HG03520 (cell line): ENCODE data around the gene DCUN1D1.

ENCODE experiments used
- ATAC-seq: cut with Tn5 transposase; IDR thresholded peaks from one replicate; pipeline ENCODE4 v1.9.1; 2021; ENCODE audit warnings: mild to moderate bottlenecking, moderate library complexity; ENCODE audit not compliant: unreplicated experiment

The DCUN1D1 gene

GRCh38 chr3:182937293-182938051, 42.9 kb downstream of the DCUN1D1 start:
- ATAC-seq, result peak; percentile 77

DNA sequence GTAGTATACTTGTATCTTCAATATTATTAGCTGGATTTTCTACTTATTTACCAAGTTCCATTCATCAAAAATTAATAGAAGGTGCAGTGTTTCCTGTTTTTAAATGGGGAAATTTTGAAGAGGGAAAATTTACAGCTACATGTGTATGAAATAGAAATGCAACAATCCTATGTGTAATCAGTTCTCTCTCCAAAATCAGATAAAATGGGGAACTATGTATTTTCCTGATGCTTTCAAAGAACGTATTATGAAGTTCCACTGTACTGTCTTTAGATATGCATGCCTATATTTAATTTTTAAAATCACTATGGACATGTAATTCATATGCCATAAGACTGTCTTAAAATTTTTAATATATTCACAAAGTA, 43.4 kb downstream of the DCUN1D1 start:
- no peak for ATAC-seq

DNA sequence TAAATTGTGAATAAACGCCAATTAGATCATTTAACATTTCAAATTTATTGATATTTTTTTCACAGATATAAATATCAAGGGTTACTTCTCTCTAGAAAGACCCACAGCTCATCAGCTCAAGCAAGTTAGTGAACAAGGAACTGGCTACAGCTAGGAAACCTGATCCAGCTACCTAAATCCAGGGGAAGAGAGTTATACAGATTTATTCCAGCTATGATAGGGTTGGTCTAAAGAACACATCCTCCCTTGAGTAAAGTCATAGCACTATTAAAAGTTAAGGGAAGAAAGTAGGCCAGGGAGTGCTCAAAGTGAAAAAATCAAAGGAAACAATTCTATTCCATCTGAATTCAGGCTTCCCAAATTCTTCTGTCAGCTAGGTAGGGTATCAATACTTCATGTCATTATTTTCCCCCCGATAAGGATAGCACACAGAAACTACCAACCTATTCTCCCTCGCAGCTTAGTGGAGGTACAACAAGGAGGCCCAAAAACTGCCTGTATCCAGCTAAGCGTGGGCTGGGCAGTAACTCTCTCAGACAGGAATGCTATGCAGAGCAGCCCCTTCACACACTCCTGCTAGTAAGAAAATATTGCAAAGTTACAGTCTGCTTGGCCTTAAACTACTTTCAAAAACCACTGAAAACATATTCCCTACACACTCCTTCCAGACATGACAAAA, 44.0 kb downstream of the DCUN1D1 start:
- ATAC-seq, result no peak

GRCh38 chr3:182935803-182936202, 44.5 kb downstream of the DCUN1D1 start:
- ATAC-seq, result no peak

DNA sequence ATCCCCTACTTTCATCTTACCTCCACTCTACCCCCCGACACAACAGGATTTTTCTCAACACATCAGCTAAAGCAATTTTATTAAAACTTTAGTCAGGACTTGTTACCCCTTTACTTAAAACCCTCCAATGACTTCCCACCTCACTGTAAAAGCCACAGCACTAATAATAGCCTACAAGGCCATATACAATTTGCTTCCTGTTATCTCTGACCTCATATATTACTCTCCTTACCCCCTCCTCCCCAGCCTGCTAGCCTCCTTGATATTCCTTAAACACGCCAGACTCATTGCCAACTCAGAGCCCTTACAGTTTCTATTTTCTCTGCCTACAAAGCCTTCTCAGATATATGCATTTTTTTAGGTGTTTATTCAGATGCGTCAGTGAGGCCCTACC, 54.4 kb downstream of the DCUN1D1 start:
- peak; percentile 13 for ATAC-seq

DNA sequence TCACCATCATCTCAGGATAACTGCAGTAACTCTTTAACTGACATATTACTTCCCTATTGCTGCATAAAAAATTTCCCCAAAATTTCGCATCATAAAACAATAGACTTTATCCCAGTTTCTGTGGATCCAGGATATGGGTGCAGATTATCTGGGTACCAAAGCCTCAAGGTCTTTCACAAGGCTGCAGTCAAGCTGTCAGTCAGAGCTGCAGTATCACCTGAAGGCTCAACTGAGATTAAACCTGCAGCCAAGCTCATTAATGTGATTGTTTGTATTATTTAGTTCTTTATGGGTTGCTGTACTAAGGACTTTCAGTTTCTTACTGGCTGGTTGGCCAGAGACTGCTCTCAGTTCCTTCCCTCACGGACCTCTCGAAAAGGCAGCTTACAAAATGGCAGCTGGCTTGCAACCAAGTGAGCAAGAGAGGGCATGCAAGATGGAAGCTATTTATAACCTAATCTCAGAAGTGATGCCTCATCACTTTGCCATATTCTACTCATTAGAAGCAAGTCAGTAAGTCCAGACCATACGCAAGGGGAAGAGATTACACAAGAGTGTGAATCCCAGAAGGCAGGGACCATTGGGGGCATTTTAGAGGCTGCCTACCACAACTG, 54.9 kb downstream of the DCUN1D1 start:
- peak; percentile 90 for ATAC-seq

DNA sequence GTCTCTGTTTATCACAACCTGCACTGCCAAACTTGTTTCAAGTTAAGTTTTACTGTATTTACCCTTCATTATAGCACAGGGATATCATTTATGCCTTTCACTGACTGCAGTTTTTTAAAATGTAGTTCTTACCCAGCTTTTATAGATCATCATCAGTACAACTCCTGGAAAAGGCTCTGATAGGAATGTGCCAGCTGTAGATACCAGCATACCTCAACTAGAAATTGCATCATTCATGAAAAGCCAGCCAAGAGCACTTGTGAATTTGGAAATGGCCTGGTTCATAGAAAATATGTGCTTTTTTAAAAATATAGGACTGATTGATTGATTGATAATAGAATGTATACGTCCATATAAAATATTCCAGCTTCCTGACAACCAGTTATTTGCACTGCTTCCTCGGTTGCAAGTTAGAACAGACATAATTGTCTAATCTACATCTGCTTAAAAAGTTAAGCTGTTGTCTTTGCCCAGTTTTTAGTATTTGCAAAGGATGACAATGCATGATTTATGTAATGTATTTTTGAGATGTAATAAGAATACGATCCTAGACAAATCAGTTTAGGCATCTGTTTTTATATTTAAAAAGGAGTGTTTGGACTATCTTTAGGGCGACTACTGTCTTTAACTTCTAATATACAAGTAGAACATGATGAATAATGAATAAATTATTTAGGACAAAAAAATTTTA, 58.5 kb downstream of the DCUN1D1 start:
- no peak for ATAC-seq

- ATAC-seq, result no peak
These were observed 59.7 kb downstream of the DCUN1D1 start for GRCh38 chr3:182920515-182921084.

DNA sequence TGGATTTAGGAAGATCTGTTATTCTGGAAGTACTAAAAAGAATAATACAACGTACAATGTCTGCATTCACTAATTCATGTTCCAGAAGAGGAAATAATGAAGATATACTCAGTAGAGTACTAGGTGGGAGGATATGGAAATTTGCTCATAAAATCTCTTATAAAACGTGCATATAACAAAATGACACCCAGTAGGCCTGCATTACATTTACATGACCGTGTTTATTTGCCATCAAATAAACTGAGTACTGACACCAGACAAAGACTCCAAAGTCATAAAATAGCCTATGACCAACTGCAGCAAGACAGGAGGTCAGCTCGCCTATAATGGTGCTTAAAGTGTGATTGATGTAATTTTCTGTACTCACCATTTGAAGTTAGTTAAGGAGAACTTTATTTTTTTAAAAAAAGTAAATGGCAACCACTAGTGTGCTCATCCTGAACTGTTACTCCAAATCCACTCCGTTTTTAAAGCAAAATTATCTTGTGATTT, 60.4 kb downstream of the DCUN1D1 start:
- ATAC-seq, result no peak

DNA sequence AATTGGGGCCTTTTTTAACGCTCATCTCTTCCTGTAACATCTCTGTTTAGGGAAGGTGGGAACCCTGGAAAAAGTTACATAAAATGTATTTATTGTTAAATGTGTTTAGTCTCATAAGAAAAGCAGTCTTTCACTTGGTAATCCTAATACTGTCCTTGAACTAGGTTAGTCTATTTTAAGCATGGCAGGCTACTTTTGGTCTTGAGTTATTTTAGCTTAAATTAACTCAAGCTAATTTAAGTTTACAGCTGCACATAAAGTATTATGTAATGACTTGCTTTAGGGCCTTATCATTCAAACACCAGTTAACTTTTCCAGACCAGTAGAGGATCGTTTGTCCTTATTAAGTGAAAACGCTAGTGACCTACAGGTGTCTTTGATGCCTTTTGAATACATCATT, 63.2 kb downstream of the DCUN1D1 start:
- no peak for ATAC-seq

DNA sequence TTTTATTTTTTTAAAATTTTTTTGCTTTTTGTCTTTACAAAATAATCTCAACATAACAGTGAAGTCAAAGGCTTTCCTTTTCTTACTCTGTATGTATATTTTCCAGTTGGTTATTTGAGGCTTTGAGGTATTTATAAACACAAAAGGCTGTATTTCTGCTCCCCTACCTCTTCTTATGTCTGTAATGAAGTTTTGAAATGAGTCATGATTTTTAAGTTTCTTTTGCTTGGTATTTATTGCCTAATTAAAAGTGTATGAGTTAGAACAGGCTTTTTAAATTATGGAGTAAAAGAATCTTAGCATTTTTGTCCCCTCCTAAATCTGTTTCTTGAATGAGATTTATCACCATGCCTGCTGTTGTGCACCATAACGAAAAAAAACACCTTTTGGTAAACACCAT, 66.0 kb downstream of the DCUN1D1 start:
- ATAC-seq, result peak; percentile 49

DNA sequence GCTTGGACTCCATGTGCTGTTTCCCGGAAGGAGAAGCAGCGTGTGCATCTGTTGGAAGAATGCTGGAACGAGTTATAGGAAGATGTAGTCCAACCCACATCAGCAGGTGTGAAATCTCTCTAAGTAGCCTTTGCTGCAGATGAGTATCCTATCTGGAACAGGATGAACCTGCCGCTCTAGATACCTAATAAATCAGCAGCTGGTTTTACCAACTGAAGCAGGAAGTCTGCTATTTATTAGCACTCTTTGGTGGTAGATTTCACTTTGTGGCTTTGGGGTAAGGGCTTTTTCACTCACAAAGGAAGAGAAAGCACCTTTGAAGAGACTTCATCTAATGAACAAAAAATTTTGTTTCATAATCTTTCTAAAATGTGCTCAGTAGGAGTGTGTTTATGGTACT, 66.4 kb downstream of the DCUN1D1 start:
- peak; percentile 84 for ATAC-seq

GRCh38 chr3:182912474-182912873, 67.9 kb downstream of the DCUN1D1 start:
- ATAC-seq, result no peak

DNA sequence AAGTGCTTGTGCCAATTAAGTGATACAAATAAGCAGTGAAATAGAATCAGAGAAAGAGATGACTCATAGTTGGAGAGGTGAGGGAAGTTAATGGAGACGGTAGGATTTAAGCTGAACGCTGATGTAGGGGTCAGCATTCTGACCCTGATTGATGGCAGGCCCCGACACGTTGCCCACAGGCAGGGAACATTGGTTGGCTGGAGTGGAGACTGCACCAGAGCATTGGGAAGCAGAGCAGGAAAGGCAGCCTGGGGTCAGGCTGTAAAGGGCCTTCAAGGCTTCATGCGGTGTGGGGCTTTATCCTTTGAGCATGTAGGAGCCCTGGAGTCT, 68.6 kb downstream of the DCUN1D1 start:
- no peak for ATAC-seq

DNA sequence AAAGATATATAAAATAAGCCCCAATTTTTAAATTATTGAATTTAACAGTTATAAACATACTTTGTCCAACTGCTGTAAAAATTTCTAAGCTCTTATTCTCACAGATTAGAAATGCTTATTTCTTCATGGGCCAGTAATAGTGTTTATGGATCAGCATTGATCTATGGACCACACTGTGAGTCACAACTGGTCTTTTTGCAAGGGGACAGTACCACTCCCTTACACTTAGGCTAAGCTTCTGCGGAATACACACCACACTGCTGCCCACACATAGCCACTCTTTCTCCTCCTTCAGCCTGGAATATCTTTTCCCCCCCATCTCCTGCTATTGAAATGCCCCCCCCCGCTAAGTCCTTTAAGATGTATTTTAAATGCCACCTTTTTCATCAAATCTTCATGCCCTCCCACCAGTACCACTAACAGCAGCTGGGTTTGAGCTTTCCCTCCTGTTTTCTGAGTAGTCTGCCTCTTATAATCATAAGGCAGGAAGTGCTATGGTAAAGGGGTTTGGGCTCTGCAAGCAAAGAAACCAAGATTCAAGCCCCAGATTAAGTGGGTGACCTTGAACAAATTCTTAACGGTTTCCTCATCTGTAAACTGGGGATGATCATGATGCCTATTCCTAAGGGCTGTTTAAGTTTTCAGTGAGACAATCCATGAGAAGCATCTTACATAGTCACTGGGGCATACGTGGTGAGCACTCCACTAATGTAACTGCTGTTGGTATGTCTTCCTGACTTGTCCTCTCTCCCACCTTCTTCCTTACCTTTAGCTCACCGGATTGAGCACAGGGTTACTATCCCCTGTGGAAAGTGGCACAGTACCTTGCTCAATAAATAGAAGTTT, 69.2 kb downstream of the DCUN1D1 start:
- no peak for ATAC-seq

GRCh38 chr3:182909318-182910040, 70.9 kb downstream of the DCUN1D1 start:
- ATAC-seq, result no peak

DNA sequence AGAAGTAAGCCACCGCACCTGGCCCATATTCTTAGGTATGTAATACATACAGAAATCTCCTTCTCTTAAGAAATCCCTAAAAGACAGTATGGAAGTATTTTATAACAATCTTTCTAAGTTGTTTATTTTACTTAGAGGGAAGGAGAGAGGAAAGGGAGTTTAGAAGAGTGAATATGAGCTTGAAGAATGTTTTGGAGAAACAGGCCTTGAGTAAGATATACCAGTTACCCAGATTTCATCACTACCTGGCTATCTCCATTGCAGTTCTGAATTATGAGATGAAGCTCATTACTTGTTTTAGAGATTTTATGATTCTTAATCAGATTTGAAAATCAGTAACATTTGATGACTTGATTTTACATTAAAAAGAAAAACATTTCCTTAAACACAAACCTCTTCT, 71.9 kb downstream of the DCUN1D1 start:
- no peak for ATAC-seq

GRCh38 chr3:182906036-182906435, 74.3 kb downstream of the DCUN1D1 start:
- no peak for ATAC-seq

DNA sequence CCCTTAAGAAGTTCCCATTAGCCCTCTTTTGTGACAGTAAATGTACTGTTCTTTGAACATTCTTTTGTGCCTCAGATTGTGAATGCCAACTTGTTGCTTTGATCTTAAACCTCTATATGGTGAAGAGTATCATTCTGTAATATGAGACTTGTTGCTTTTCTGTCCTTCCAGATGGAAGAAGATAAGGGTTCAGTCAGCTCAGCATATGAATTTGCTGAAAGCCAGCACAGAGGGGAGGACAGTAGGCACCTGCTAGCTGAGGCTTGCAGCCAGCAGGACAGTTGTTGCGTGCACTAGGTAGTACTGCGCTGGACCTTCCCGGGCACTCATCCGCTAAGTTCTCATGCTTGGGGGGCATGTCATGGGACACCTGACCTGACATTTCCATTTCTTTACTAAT, 74.7 kb downstream of the DCUN1D1 start:
- ATAC-seq, result no peak

GRCh38 chr3:182904164-182904563, 76.2 kb downstream of the DCUN1D1 start:
- no peak for ATAC-seq
